GM21723 (cell line): ENCODE results near the gene ERP29.
"Not testable (repeated sequence)": the region's sequence is repeated elsewhere in the genome, so short reads cannot be mapped to it uniquely, and the experiment has no call there.

Experiments used
- ATAC-seq: cut with Tn5 transposase; IDR thresholded peaks from one replicate; pipeline ENCODE4 v1.9.1; 2021; ENCODE audit warnings: mild to moderate bottlenecking, moderate library complexity; ENCODE audit not compliant: unreplicated experiment

Gene ERP29

DNA sequence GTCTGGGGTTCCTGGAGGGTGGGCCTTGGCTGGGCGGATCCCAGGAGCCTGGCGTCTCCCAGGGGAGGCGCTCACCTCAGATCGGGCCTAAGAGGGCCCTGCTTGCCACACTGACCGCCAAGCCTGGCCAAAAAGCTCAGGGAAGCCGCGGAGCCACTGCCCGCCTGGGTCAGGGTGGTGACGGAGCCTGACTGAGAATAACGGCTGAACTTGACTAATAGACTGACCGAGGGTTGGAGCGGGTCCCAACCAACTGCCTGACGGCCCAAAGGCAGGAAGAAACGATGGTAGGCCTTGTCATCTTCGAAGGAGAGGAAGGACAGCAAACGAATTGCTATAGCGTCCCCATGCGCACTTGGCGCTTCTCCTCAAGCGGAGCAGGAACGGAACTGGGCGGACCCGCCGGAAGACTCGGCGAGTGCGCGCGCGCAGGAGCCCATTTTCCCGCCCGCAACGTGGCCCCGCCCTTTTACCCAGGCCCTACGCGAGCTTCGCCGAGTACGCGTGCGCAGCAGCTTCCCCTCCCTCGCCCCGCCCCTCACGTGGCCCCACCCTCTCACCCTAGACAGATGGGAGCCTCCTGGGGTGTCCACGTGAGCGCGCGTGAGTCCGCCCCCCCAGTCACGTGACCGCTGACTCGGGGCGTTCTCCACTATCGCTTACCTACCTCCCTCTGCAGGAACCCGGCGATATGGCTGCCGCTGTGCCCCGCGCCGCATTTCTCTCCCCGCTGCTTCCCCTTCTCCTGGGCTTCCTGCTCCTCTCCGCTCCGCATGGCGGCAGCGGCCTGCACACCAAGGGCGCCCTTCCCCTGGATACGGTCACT lies at the start of gene ERP29, which contains the start of gene TMEM116:
ERP29 (plus strand) TSS at position 652 of the 826 bp plus-strand sequence; CDS start at position 692, 40 bp downstream.
TMEM116 (minus strand) TSS at position 391 of the 826 bp plus-strand sequence. CDS start 7,895 bp downstream, outside the sequence.
- peak; percentile 76 for ATAC-seq

DNA sequence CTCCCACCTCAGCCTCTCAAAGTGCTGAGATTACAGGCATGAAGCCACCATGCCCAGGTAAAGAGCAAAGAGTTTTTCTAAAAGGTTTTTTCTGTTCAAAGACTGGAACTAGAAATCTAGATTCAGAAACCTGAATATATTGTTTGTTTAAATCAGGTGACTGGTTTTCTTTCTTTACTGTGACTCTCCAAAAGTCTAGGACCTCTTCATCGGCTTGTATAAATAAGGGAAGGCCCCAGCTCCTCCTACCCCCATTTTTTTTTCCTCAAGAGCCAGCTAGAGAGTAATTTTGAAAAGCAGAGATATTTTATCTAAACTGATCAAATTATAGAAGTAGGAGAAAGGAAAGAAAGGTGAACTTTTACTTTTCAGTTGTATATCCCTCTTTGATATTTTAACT lies 48.3 kb upstream of the ERP29 start:
- ATAC-seq = no peak

DNA sequence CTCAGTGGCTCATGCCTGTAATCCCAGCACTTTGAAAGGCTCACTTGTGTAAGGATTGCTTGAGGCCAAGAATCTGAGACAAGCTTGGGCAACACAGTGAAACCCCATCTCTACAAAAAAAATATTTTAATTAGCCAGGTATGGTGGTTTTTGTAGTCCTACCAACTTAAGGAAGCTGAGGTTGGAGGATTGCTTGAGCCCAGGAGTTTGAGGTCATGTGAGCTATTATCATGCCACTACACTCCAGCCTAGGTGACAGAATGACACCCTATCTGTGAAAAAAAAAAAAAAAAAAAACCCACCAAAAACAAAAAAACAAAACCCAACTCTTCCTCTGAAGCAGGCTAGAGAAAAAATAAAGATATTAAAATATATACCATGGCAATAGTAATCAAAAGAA lies 41.4 kb upstream of the ERP29 start:
- ATAC-seq = no peak

DNA sequence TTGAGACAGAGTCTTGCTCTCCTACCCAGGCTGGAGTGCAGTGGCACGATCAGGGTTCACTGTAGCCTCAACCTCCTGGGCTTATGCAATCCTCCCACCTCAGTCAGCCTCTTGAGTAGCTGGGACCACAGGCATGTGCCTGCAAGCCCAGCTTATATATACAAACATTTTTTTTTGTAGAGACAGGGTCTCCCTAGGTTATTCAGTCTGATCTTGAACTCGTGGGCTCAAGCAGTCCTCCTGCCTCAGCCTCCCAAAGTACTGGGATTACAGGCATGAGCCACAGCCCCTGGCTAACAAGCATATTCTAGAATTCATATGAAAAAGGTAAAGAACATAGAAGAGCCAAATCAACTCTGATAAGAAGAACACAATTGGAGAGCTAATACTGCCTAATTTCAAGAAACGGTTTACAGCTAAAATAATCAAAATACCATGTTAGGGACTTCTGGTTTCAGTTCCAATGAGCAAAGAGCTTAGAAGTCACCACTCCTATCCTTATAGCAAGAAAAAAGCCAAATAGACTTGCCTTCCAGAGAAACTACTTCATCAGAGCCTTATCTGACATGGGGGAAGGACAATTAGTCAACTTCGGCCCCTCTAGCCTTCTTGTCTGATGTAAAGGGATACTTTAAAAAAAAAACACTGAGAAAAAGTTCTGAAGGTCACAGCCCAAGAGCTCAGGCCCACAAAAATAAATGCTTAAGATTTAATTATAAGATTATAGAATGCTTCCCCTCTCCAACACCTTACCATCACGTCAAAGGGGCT lies 37.9 kb upstream of the ERP29 start:
- no peak for ATAC-seq

DNA sequence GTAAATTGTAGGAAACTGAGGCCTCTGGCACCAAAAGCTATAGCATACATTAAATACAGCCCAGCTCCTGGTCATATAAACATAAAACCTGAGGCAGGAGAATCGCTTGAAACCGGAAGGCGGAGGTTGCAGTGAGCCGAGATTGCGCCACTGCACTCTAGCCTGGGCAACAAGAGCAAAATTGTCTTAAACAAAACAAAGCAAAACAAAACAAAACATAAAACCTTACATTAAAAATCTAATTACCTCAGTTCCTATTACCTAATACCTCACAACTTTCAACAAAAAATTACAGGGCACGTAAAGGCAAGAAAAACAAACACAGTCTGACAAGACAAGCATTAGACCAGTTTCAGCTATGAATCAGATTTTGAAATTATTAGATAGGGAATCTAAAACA lies 36.9 kb upstream of the ERP29 start:
- ATAC-seq = no peak

DNA sequence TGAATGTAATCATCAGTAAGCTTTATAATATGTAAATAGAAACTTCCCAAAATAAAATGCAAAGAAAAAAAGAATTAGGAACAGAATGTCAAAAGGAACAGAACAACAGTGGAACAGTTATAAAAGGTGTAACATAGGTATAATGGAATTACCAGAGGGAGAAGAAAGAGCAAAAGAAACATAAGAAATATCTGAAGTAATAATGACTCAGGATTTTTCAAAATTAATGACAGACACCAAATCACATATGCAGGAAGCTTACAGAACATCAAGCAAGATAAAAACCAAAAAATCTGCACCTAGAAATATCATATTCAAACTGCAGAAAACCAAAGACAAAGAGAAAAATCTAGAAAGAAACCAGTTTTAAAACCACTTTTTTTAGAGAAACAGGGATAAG lies 36.4 kb upstream of the ERP29 start:
- ATAC-seq = no peak

DNA sequence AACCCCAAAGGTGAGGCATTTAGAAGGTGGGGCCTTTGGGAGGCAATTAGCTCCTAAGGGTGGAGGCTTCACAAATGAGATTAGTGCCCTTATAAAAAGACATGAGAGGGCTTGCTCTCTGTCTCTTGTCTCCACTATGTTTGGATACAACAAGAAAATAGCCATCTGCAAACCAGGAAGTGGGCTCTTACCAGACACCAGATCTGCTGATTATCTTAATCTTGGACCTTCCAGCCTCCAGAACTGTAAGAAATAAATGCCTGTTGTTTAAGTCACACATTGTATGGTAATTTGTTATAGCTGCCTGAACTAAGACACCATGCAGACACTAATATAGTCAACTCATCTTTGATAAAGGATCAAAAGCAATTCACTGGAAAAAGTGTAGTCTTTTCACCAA lies 34.7 kb upstream of the ERP29 start:
- no peak for ATAC-seq

DNA sequence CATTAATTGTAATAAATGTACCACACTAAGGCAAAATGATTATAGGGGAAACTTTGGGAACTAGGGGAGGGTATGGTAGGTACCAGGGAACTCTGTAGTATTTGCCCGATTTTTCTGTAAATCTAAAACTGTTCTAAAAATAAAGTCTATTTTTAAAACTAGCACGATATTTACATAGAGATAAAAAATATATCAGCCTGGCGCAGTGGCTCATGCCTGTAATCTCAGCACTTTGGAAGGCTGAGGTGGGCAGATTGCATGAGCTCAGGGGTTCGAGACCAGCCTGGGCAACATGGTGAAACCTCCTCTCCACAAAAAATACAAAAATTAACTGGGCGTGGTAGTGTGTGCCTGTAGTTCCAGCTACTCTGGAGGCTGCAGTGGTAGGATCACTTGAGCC lies 32.6 kb upstream of the ERP29 start:
- ATAC-seq = no peak

DNA sequence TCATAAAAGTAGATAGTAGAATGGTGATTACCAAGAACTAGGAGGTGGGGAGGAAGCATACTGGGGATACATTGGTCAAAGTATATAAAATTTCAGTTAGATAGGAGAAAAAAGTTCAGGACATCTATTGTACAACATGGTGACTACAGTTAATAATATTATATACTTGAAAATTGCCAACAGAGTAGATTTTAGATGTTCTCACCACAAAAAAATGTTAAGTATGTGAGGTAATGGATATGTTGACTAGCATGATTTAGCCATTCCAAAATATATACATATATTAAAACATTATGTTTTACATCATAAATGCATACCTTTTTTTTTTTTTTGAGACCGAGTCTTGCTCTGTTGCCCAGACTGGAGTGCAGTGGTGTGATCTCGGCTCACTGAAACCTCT lies 31.2 kb upstream of the ERP29 start:
- ATAC-seq = no peak

DNA sequence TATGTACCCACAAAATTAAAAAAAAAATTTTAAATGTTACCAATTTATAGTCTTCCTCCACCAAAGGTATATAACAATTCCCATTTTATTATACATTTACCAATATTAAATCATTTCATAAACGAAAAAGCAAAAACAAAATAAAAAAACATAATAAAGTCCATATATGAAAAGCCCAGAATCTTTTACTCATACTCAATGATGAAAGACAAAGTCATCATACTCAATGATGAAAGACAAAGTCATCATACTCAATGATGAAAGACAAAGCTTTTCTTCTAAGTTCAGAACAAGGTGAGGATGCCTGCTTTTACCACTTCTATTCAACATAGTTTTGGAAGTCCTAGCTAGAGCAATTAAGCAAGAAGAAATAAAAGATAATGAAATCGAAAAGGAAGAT lies 28.4 kb upstream of the ERP29 start:
- ATAC-seq = no peak

DNA sequence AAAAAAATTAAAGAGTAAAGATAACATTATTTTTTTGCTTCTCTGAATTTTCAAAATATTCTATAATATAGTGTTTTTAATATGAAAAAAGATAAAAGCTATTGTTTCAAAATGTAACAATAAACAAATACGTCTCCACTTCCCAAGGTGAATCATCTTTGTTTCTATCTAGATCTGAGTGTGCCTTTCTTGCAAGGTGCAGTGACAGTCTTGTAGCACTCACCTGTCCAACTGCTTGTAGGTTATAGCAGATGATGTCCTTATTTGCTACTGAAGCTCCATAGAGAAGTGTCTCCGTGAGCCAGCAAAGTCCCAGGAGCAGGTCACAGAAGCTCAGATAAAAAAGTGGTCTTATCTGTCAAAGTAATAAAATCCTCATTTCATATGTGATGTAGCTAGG lies 21.7 kb upstream of the ERP29 start:
- ATAC-seq = no peak

DNA sequence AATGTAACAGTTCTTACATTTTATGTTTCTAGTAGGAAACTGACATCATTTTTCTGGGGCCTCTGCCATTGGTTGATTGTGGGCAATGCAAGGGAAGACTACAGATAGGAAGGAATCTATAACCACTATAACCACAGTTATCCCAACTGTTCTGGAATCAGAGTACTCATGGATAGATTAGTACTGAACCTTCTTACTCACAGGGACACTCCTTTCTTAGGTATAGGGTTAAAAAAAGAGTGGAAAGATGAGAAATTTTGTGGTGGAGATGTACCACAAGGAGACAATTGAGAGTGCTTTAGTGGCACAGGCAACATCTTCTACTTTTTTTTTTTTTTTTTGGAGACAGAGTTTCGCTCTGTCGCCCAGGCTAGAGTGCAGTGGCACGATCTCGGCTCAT lies 21.3 kb upstream of the ERP29 start:
- ATAC-seq = no peak

DNA sequence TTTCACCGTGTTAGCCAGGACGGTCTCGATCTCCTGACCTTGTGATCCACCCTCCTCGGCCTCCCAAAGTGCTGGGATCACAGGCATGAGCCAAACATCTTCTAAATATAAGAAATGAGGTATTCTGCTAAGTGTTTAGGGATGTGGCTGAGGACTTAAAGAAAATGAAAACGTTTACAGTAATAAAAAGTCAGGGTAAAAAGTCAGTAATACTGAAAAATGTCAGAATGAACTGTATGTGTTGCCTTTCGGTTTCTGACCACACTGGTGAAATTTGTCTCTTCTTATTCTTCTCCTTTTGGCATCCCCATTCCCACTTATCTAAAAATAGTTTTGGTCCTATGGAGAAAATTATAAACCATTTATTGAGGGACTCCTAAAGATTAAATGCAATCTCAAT lies 20.8 kb upstream of the ERP29 start:
- no peak for ATAC-seq

DNA sequence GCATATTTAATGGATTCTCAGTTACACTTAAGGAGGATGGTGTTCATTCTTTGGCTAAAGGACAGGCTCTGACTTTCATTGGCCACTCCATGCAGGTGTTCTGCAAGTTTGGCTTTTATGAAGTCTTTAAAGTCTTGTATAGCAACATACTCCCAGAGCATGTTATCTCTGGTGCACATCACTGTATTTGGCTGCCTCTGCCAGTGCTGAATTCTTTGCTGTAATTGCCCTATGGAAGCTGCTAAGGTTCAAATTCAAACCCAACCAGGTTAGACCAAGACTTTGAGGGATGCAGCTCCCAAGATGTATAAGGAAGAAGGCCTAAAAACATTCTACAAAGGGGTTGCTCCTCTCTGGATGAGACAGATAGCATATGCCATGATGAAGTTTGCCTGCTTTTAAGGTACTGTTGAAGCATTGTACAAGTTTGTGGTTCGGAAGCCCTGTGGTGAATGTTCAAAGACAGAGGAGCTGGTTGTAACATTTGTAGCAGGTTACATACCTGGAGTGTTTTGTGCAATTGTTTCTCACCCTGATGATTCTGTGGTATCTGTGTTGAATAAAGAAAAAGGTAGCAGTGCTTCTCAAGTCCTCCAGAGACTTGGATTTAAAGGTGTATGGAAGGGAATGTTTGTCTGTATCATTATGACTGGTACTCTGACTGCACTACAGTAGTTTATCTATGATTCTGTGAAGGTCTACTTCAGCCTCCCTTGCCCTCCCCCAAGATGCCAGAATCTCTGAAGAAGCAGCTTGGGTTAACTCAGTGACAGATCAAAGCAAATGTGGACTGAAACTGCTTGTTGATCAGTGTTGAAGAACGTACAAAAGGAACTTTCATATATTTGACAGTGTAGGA lies 19.7 kb upstream of the ERP29 start:
- ATAC-seq = no peak

DNA sequence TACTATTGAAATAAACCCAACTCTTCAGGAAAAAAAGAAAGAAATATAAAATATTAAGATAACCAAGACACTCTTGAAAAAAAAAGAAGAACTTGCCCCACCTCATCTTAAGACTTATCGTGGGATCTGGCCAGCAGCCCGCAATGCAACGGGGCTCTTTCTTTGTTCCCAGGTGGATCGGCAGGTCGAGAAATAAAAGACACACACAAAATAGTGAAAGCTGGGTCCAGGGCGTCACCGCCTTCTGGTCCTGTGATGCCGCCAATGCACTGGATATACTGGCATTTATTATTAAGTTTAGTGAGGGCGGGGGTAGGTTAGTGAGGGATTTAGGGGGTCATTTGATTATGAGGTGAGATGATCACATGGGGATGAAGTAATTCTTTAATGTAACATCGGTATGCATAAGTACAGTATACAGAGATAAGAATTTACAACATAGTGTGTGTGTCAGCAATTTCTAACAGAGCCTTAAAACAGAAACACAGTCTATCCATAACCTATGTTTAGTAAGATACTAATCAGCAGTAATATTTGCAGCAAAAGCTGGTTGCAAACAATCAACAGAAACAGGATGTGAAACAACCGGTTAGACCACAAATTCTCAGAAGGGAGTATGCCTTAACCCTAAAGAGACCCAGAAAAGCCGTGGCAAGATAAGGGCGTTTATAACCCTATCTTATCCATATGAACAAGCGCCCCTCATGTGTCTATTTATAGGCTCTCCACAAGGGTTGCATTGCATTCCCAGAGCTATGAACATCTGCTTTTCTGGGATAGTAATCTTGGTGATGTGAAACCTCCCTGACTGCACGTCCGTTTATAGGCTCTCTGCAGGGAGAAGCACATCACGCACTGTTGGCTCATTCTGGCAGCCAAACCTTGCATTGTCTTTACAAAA lies 18.8 kb upstream of the ERP29 start:
- not testable (repeated sequence) for ATAC-seq

DNA sequence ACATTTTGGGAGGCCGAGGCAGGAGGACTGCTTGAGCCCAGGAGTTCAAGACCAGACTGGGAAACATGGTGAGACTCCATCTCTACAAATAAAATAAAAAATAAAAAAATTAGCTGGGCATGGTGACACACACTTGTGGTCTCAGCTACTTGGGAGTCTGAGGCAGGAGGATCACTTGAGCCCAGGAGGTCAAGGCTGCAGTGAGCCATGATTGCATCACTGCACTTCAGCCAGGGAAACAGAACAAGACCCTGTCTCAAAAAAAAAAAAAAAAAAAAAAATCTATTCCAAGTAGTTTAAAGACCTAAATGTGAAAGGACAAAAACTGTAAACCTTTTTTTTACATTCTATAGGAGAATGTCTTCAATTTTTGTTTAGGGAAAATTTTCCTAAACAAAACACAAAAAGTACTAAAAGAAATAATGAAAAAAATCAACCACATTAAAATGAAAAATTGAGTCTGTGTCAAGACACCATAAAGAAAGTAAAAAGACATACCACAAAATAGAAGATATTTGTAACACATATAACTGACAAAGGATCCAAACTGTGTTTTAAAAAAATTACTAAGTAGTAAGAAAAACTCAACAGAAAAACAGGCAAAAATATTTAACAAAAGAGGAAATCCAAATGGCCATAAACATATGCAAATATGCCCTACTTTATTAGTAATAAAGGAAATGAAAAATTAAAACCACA lies 17.3 kb upstream of the ERP29 start:
- ATAC-seq = no peak

DNA sequence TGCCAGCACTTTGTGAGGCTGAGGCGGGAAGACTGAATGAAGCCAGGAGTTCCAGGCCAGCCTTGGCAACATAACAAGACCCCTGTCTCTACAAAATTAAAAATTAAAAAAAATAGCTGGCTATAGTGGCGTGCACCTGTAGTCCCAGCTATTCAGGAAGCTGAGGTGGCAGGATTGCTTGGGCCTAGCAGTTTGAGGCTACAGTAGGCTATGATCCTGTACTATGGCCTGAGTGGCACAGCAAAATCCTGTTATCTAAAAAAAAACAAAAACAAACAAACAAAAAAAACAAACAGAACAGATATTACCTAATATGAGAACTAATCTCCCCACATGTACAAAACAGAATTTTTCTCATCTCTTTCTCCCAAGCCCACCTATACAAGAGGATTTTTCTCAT lies 15.9 kb upstream of the ERP29 start:
- ATAC-seq = no peak

DNA sequence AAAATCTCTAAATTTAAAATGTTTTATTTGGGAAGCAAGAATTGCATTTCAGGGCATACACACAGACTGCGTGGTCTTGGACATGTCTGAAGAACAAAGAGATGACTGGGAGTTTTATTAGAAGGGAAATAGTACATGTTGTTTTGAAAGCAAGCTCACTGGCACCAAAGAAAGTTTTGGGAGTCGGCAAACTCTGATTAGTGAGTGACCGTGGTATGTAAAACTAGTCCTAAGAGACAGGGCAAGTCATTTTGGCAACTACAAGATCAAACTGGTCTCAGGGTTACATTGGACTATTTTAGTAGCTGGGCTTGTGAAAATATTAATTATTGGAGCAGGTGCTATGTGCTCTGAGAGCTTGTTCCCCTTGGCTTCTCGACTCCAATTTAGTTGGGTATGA lies 15.2 kb upstream of the ERP29 start:
- no peak for ATAC-seq

DNA sequence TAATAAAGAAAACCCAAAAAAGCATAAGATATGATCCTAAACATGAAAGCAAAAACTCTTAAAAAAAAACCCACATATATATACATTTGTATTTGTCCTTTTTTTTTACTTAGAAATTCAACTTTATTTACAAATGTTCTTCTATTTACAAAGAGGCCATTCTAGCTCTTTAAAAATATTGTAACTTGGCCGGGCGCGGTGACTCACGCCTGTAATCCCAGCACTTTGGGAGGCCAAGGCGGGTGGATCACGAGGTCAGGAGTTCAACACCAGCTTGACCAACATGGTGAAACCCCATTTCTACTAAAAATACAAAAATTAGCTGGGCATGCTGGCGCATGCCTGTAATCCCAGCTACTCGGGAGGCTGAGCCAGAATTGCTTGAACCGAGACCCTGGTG lies 14.1 kb upstream of the ERP29 start:
- not testable (repeated sequence) for ATAC-seq

DNA sequence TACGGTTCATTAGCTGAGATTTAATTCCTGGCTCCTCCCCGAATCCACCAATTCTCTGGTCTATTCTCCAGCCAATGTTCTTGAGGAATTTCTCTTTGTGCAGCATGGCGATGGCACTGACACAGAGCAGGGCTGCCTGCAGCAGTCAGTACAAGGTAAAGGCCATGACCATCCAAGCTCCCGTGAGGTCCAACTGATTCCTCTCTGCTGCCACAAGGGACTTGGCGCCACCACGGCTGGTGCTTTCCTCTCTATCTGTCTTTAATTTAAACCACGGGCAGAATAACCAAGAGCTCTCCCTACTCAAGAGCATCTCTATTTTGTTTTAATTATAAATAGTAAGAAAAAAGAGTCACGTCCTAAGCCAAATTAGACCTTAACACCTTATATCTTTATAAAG lies 12.4 kb upstream of the ERP29 start:
- no peak for ATAC-seq
